Measurements from ENCODE around the gene PIK3CB. TPM values are rescaled to one million over a fixed set of nuclear protein-coding genes. Genes with fewer than 3 reads are reported as not detected.

Gene PIK3CB
- total RNA-seq, 1 experiment from 2014 or later: 29.7 TPM

GRCh38 chr3:138768946-138769345 is 65.8 kb downstream of the PIK3CB start:
- no peak for TF ChIP-seq CTCF (IDR thresholded peaks at IDR 0.05; ENCODE audit: insufficient read depth in 1 of 2, low read depth in 1 of 2, low read length in 1 of 2, severe bottlenecking in 1 of 2, unreplicated experiment in 1 of 2)
- Histone ChIP-seq H3K4me1 (no peaks in the 10 kb centered on the region), H3K36me3 (ENCODE audit: control insufficient read depth, insufficient read depth, low read length) (peaks cover 9% of the 10 kb centered on the region), H3K4me3 (ENCODE audit: low read depth, low read length) (no peak overlapping the region), H3K9me3 (peaks cover 23% of the 10 kb centered on the region), H3K27me3 (replicated peaks; ENCODE audit: control insufficient read depth, insufficient read depth, low read length) (no peaks in the 10 kb centered on the region)
- POLR2A ChIA-PET: no interaction called here
- intact Hi-C loops (cut with micrococcal nuclease; ENCODE audit: unreplicated experiment): no loop called here
- Mint-ChIP-seq H3K27ac (ENCODE audit: unreplicated experiment) (no peak overlapping the region), H3K9me3 (ENCODE audit: unreplicated experiment) (no peaks in the 10 kb centered on the region), H3K4me1 (ENCODE audit: low read depth, unreplicated experiment) (no peaks in the 10 kb centered on the region), H3K36me3 (ENCODE audit: insufficient read depth, unreplicated experiment) (peaks cover 24% of the 10 kb centered on the region), H3K27me3 (ENCODE audit: insufficient read depth, unreplicated experiment) (no peaks in the 10 kb centered on the region), H3K4me3 (ENCODE audit: unreplicated experiment) (no peak overlapping the region)
- no TSS peak for BruUV-seq (replicated peaks)
- CTCF ChIA-PET: interaction anchor here (0.8 kb wide), 1 partner anchor 146 kb away, joined by 3 read pairs; no protein-coding TSS in a partner anchor
- no peak for DNase-seq

GRCh38 chr3:138768125-138768524 is 66.6 kb downstream of the PIK3CB start:
- Mint-ChIP-seq H3K27ac (ENCODE audit: unreplicated experiment) (no peak overlapping the region), H3K36me3 (ENCODE audit: insufficient read depth, unreplicated experiment) (peaks cover 24% of the 10 kb centered on the region), H3K4me3 (ENCODE audit: unreplicated experiment) (no peak overlapping the region), H3K9me3 (ENCODE audit: unreplicated experiment) (no peaks in the 10 kb centered on the region), H3K27me3 (ENCODE audit: insufficient read depth, unreplicated experiment) (no peaks in the 10 kb centered on the region), H3K4me1 (ENCODE audit: low read depth, unreplicated experiment) (no peaks in the 10 kb centered on the region)
- intact Hi-C loops (cut with micrococcal nuclease; ENCODE audit: unreplicated experiment): no loop called here
- no peak for TF ChIP-seq CTCF (IDR thresholded peaks at IDR 0.05; ENCODE audit: insufficient read depth in 1 of 2, low read depth in 1 of 2, low read length in 1 of 2, severe bottlenecking in 1 of 2, unreplicated experiment in 1 of 2)
- ChIA-PET CTCF (no interaction called here), POLR2A (no interaction called here)
- no peaks in the 10 kb centered on the region for H3K27me3 ChIP-seq (replicated peaks; ENCODE audit: control insufficient read depth, insufficient read depth, low read length)
- no peak overlapping the region for H3K4me3 ChIP-seq (ENCODE audit: low read depth, low read length)
- peaks cover 9% of the 10 kb centered on the region for H3K36me3 ChIP-seq (ENCODE audit: control insufficient read depth, insufficient read depth, low read length)
- peak in 1 of 2 experiments; percentile 19 for DNase-seq
- no peaks in the 10 kb centered on the region for H3K4me1 ChIP-seq
- H3K9me3 ChIP-seq: peaks cover 23% of the 10 kb centered on the region
- BruUV-seq (replicated peaks): no TSS peak

- Mint-ChIP-seq H3K9me3 (ENCODE audit: unreplicated experiment) (no peaks in the 10 kb centered on the region), H3K36me3 (ENCODE audit: insufficient read depth, unreplicated experiment) (peaks cover 24% of the 10 kb centered on the region), H3K27ac (ENCODE audit: unreplicated experiment) (no peak overlapping the region), H3K4me1 (ENCODE audit: low read depth, unreplicated experiment) (no peaks in the 10 kb centered on the region), H3K4me3 (ENCODE audit: unreplicated experiment) (no peak overlapping the region), H3K27me3 (ENCODE audit: insufficient read depth, unreplicated experiment) (no peaks in the 10 kb centered on the region)
- H3K36me3 ChIP-seq (ENCODE audit: control insufficient read depth, insufficient read depth, low read length): peaks cover 9% of the 10 kb centered on the region
- no peak overlapping the region for H3K4me3 ChIP-seq (ENCODE audit: low read depth, low read length)
- intact Hi-C loops (cut with micrococcal nuclease; ENCODE audit: unreplicated experiment): no loop called here
- no peak for DNase-seq
- CTCF ChIA-PET: no interaction called here
- H3K27me3 ChIP-seq (replicated peaks; ENCODE audit: control insufficient read depth, insufficient read depth, low read length): no peaks in the 10 kb centered on the region
- POLR2A ChIA-PET: no interaction called here
- TF ChIP-seq CTCF (IDR thresholded peaks at IDR 0.05; ENCODE audit: insufficient read depth in 1 of 2, low read depth in 1 of 2, low read length in 1 of 2, severe bottlenecking in 1 of 2, unreplicated experiment in 1 of 2): no peak
- H3K4me1 ChIP-seq: no peaks in the 10 kb centered on the region
- no TSS peak for BruUV-seq (replicated peaks)
- H3K9me3 ChIP-seq: peaks cover 23% of the 10 kb centered on the region
Measured at GRCh38 chr3:138767498-138768104, 67.1 kb downstream of the PIK3CB start.
